Glomerular visceral epithelial cell (primary cell): ENCODE data around the gene PPP2R5B.
A peak's percentile ranks its signal among the peaks of the same experiment; 100 is the strongest.

ENCODE experiments used
- DNase-seq: peaks from one replicate; pipeline ENCODE4 v3.0.0-alpha.2; 2016; ENCODE audit errors: extremely low spot score

PPP2R5B gene

DNA sequence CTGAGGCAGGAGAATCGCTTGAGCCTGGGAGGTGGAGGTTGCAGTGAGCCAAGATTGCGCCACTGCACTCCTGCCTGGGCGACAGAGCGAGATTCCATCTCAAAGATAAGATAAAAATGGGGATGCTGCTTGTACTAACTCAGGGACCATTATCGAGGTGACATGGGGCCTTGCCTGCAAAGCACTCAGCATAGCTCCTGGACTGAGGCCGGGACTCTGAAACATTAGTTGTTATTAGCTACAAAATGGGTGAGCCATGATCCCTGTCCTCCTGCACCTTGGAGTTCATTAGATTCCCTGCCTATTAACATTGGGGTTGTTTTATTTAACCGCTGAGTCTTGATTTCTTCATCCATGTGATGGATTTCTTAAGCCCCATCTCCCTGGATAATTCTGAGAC is 5.1 kb downstream of the PPP2R5B start:
- no peak for DNase-seq

DNA sequence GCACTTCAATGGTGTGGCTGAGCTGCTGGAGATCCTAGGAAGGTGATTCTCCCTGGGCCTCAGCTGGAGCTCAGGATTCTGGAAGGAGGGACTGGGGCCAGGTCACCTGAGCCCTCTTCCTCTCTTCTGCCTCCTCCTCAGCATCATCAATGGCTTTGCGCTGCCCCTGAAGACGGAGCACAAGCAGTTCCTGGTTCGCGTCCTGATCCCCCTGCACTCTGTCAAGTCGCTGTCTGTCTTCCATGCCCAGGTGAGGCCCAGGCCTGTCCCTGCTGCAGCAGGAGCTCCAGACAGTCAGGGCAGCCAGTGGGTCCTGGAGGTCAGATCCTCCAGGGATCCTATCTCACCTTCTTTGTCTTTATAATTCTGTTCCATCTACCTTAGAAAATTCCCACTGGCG is 5.9 kb downstream of the PPP2R5B start:
- DNase-seq = no peak

GRCh38 chr11:64931290-64931689 is 6.8 kb downstream of the PPP2R5B start:
- DNase-seq = no peak

GRCh38 chr11:64932324-64932723 is 7.8 kb downstream of the PPP2R5B start:
- no peak for DNase-seq

DNA sequence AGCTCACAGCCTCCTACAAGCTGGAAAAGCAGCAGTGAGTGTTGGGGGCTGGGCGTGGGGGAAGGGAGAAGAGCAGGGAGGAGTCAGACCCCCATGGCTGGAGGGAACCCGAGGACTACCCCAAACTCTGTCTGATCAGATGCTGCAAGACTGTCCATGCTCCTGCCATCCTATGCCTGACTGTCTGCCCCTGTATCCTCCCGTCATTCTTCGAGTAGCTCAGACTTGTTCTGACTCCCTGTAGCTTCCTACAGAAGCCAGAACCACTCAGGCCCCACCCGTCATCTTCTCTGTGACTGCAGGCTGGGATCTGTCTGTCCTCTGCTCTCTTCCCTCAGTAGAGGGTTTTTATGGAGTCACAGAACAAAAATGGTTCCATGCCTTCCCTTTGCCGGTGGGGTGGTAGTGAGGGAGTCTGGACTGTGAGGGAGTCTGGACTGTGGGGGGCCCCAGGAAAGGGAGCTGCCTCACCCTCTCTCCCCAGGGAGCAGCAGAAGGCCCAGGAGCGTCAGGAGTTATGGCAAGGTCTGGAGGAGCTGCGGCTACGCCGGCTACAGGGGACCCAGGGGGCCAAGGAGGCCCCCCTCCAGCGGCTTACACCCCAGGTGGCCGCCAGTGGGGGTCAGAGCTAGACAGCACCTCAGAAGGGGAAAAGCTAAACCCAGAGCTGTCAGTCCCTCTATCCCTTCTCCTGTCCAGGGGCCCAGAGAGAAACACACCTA is 8.9 kb downstream of the PPP2R5B start:
- DNase-seq = no peak

- DNase-seq = no peak
Measured at GRCh38 chr11:64933935-64934681, 9.6 kb downstream of the PPP2R5B start.

DNA sequence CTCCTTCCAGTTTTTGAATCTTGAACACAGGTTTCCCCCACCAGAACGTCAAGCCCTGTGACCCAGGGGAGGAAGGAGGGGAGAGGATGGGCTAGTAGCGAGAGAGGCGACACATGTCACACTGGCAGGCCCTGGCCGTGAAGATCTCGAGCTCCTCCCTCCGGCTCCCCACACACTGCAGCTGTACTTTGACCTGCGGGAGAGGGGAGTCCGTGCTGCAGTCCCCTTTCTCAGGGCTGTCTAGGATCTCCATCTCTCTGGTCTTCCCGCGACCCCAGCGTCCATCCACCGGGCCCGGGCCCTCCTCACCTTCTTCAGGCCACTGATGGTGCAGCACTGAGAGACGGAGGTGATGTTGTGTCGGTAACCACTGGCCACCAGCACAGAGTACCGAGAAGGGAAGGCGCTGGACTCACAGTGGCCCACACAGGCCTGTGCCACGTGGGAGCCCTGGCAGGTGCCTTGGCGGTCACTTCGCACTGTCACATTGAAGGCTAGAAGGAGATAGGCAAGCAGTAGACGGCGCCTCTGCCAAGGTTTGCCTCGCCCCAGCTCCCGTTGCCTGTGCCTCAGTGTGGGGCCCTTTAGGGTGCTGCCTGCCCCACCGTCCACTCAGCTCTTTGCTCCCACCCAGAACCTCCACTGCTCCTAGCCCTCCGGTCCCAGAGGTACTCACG is 10.3 kb downstream of the PPP2R5B start:
- no peak for DNase-seq

DNA sequence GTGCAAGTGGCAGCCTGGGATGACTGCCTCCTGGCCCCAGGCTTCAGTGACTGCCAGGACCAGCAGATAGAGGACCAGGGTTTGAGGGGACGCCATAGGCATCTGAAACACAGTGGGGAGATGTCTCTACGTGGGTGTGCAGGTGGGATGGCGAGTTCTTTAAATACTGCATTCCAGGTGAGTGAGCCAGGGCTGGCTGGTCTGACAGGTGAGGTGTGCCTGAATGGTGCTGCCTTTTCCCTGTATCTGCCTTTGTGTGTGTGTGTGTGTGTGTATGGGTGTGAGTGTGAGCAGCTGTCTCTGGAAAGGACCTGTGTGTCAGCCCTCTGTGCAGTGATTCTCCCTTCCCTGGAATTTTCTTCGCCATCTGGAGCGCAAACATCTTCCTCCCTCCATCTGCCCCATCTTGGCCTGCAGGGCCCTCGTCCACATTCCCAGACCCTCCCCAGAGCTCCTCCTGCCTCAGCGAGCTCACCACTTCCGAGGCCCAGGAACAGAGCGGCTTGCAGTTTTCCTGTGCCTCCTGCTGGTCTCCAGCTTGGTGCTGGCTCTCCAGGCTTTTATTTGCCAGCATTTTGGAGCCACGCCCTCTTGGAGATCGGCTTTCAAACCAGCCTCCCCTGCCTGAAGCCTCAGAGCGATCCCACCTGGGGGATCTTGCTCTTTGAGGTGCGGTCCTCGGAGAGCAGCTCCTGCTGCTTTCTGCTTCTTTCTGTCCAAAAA is 11.0 kb downstream of the PPP2R5B start, which contains the start of gene GPHA2:
TSS of gene GPHA2 (minus strand) at position 535 of the 723 bp plus-strand sequence. CDS start at position 102, 433 bp downstream.
- DNase-seq = no peak

DNA sequence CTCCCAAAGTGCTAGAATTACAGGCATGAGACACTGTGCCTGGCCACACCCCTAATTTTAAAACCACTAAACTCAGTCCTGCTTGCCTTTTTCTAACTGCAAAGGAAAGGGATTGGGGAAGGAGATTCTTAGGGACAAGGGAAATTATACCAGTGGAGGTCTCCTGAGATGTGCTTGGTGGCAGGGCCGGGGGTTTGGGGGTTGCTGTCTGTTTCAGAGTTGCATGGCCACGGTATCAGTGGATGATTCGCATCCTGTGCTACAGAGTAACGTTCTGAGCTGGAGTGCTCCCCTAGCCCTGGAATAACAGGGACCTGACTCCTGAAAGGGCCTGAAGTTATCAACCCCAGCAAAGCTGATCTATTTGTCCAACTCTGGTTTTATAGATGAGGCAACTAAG is 12.1 kb downstream of the PPP2R5B start:
- DNase-seq = no peak

GRCh38 chr11:64947208-64947814 is 22.8 kb downstream of the PPP2R5B start:
- no peak for DNase-seq

- no peak for DNase-seq
Measured at GRCh38 chr11:64951529-64951928, 27.0 kb downstream of the PPP2R5B start.

DNA sequence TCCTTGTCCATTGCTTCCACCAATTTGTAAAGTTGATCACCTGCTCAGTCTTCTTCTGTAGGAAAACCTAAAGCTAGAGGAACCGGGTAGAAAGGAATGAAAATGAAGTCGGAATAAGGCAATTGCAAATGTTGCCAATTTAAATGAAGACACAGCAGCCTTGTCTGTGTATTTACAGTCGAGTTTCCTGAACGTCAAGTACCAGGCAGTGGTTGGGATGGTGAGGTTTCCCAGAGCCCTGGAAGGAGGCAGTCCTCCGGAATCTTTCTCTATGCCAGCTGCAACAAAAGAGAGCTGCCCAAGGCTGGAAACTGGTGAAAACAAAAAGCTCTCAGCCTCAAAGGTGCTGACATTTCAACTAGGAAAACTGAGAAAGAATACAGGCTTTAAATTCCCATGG is 29.7 kb downstream of the PPP2R5B start:
- no peak for DNase-seq

DNA sequence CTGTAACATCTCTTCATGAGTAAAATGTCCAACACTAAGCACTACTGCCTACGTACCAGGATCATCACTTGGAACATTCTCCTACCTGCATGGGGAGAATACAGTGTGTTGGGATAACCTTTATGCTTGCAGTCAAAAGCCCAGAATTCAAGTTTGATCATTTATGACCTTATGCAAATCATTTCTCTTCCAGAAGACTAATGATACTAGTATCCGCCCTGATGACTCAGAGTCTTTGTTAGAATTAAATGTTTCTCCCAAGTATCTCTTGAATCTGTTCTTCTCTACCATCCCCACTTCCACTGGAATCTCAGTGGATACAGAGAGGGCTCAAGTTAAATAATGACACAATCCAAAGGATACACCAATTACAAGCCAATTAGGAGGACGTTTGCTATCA is 35.0 kb downstream of the PPP2R5B start:
- no peak for DNase-seq

GRCh38 chr11:64960719-64961118 is 36.2 kb downstream of the PPP2R5B start:
- no peak for DNase-seq

- no peak for DNase-seq
Measured at GRCh38 chr11:64963072-64963631, 38.7 kb downstream of the PPP2R5B start.

GRCh38 chr11:64967375-64967774 is 42.9 kb downstream of the PPP2R5B start:
- DNase-seq = no peak

GRCh38 chr11:64969209-64969608 is 44.7 kb downstream of the PPP2R5B start:
- DNase-seq = peak; percentile 63

- peak; percentile 19 for DNase-seq
Measured at GRCh38 chr11:64970731-64971151, 46.3 kb downstream of the PPP2R5B start.

- peak; percentile 52 for DNase-seq
Measured at GRCh38 chr11:64971421-64972233, 47.1 kb downstream of the PPP2R5B start, which contains the start of gene MAJIN. MAJIN (minus strand) TSS chr11:64972108; CDS start chr11:64959405, 12,703 bp downstream.

DNA sequence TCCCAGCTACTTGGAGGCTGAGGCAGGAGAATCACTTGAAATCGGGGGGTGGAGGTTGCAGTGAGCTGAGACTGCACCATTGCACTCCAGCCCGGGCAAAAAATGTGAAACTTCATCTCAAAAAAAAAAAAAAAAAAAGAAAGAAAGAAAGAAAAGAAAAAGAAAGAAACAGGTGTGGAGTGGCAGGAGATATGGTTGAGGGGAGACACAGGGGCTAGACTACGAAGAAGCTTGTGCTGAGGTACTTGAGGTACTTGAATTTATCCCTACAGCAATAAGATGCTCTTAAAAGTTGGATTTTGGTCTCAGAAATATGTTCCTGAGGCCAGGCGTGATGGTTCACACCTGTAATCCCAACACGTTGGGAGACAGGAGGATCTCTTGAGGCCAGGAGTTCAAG is 49.6 kb downstream of the PPP2R5B start:
- DNase-seq = no peak
